ENCODE measurements around the gene DCN.
A peak's percentile ranks its signal among the peaks of the same experiment; 100 is the strongest.

The DCN gene

GRCh38 chr12:91179315-91179714 is 3.3 kb downstream of the DCN start:
- no peaks in the 10 kb centered on the region for H3F3A ChIP-seq (ENCODE audit: low read depth)
- no peaks in the 10 kb centered on the region for H3K4me1 ChIP-seq (ENCODE audit: insufficient read depth, low read length, poor library complexity, severe bottlenecking)
- H3K9me3 ChIP-seq (ENCODE audit: insufficient read depth, low read depth, low read length), result no peaks in the 10 kb centered on the region
- H3K4me3 ChIP-seq (ENCODE audit: low read length, poor library complexity, severe bottlenecking), result no peak overlapping the region
- no peaks in the 10 kb centered on the region for H3K79me2 ChIP-seq (ENCODE audit: insufficient read depth, low read length)
- no peaks in the 10 kb centered on the region for H3K27me3 ChIP-seq (ENCODE audit: insufficient read depth, low read length, poor library complexity, severe bottlenecking)
- no peak overlapping the region for H2AFZ ChIP-seq (ENCODE audit: low read length)
- no peaks in the 10 kb centered on the region for H4K20me1 ChIP-seq (ENCODE audit: insufficient read depth, low read length, poor library complexity, severe bottlenecking)
- TF ChIP-seq CTCF (conservative IDR thresholded peaks at IDR 0.05; ENCODE audit: low read length), result no peak
- no peak for TF ChIP-seq EZH2phosphoT487 (IDR thresholded peaks at IDR 0.05; ENCODE audit: borderline replicate concordance)
- no peaks in the 10 kb centered on the region for H3K36me3 ChIP-seq (ENCODE audit: insufficient read depth, low read length)
- no peaks in the 10 kb centered on the region for H3K9me2 ChIP-seq (replicated peaks; ENCODE audit: low read depth, low read length)
- H3K9ac ChIP-seq (ENCODE audit: low read depth, low read length, poor library complexity, severe bottlenecking), result no peak overlapping the region
- no peak overlapping the region for H3K4me2 ChIP-seq (ENCODE audit: low read depth, low read length, poor library complexity, severe bottlenecking)

GRCh38 chr12:91178781-91179180 is 3.8 kb downstream of the DCN start:
- H3K36me3 ChIP-seq (ENCODE audit: insufficient read depth, low read length), result no peaks in the 10 kb centered on the region
- H2AFZ ChIP-seq (ENCODE audit: low read length), result no peak overlapping the region
- H3F3A ChIP-seq (ENCODE audit: low read depth), result no peaks in the 10 kb centered on the region
- H3K4me1 ChIP-seq (ENCODE audit: insufficient read depth, low read length, poor library complexity, severe bottlenecking), result no peaks in the 10 kb centered on the region
- H3K9ac ChIP-seq (ENCODE audit: low read depth, low read length, poor library complexity, severe bottlenecking), result no peak overlapping the region
- H3K9me3 ChIP-seq (ENCODE audit: insufficient read depth, low read depth, low read length), result no peaks in the 10 kb centered on the region
- TF ChIP-seq CTCF (conservative IDR thresholded peaks at IDR 0.05; ENCODE audit: low read length) (no peak), EZH2phosphoT487 (IDR thresholded peaks at IDR 0.05; ENCODE audit: borderline replicate concordance) (no peak)
- no peaks in the 10 kb centered on the region for H3K79me2 ChIP-seq (ENCODE audit: insufficient read depth, low read length)
- H3K27me3 ChIP-seq (ENCODE audit: insufficient read depth, low read length, poor library complexity, severe bottlenecking), result no peaks in the 10 kb centered on the region
- H3K4me3 ChIP-seq (ENCODE audit: low read length, poor library complexity, severe bottlenecking), result no peak overlapping the region
- H3K4me2 ChIP-seq (ENCODE audit: low read depth, low read length, poor library complexity, severe bottlenecking), result no peak overlapping the region
- no peaks in the 10 kb centered on the region for H4K20me1 ChIP-seq (ENCODE audit: insufficient read depth, low read length, poor library complexity, severe bottlenecking)
- no peaks in the 10 kb centered on the region for H3K9me2 ChIP-seq (replicated peaks; ENCODE audit: low read depth, low read length)

GRCh38 chr12:91178139-91178561 is 4.5 kb downstream of the DCN start:
- Histone ChIP-seq H3K36me3 (ENCODE audit: insufficient read depth, low read length) (no peaks in the 10 kb centered on the region), H3K9me2 (replicated peaks; ENCODE audit: low read depth, low read length) (no peaks in the 10 kb centered on the region), H3K79me2 (ENCODE audit: insufficient read depth, low read length) (no peaks in the 10 kb centered on the region), H2AFZ (ENCODE audit: low read length) (peak overlapping the region; percentile 65; the same call in 1 of the 2 replicates), H4K20me1 (ENCODE audit: insufficient read depth, low read length, poor library complexity, severe bottlenecking) (no peaks in the 10 kb centered on the region), H3F3A (ENCODE audit: low read depth) (no peaks in the 10 kb centered on the region), H3K4me2 (ENCODE audit: low read depth, low read length, poor library complexity, severe bottlenecking) (no peak overlapping the region), H3K4me3 (ENCODE audit: low read length, poor library complexity, severe bottlenecking) (no peak overlapping the region), H3K4me1 (ENCODE audit: insufficient read depth, low read length, poor library complexity, severe bottlenecking) (no peaks in the 10 kb centered on the region), H3K9ac (ENCODE audit: low read depth, low read length, poor library complexity, severe bottlenecking) (no peak overlapping the region), H3K27me3 (ENCODE audit: insufficient read depth, low read length, poor library complexity, severe bottlenecking) (no peaks in the 10 kb centered on the region), H3K9me3 (ENCODE audit: insufficient read depth, low read depth, low read length) (no peaks in the 10 kb centered on the region)
- TF ChIP-seq EZH2phosphoT487 (IDR thresholded peaks at IDR 0.05; ENCODE audit: borderline replicate concordance) (no peak), CTCF (conservative IDR thresholded peaks at IDR 0.05; ENCODE audit: low read length) (peak; percentile 52)

All from Loucy (cell line).